GM12878 (cell line): ENCODE results near the gene KATNBL1.

ENCODE experiments used
- EZH2 ChIP-seq: IDR thresholded peaks from 2 replicates; pipeline ENCODE4 v1.6.1; 2012; ENCODE audit warnings: low read depth, mild to moderate bottlenecking, control low read depth, inconsistent platforms, low read length, borderline replicate concordance; ENCODE audit not compliant: control insufficient read depth
- HDAC6 ChIP-seq: fragments of 200-600 bp; sonication (generic); IDR thresholded peaks from one replicate; pipeline ENCODE4 v1.8.0; 2017; ENCODE audit warnings: antibody characterized with exemption; ENCODE audit not compliant: unreplicated experiment
- MYC ChIP-seq: IDR thresholded peaks from 2 replicates; pipeline ENCODE4 v1.6.1; 2011; ENCODE audit warnings: mild to moderate bottlenecking, low read length, moderate library complexity, inconsistent platforms; ENCODE audit not compliant: insufficient read depth, insufficient replicate concordance, insufficient read length, severe bottlenecking
- RFX5 ChIP-seq: IDR thresholded peaks from 2 replicates; pipeline ENCODE4 v1.6.1; 2011; ENCODE audit warnings: low read depth, low read length, improper control_type of control experiment
- TAF1 ChIP-seq: IDR thresholded peaks from 2 replicates; pipeline ENCODE4 v1.6.1; 2011; ENCODE audit warnings: mild to moderate bottlenecking, low read depth, low read length, borderline replicate concordance
- ZBED1 ChIP-seq: IDR thresholded peaks from 2 replicates; pipeline ENCODE4 v1.6.1; 2016; ENCODE audit warnings: borderline replicate concordance

DNA sequence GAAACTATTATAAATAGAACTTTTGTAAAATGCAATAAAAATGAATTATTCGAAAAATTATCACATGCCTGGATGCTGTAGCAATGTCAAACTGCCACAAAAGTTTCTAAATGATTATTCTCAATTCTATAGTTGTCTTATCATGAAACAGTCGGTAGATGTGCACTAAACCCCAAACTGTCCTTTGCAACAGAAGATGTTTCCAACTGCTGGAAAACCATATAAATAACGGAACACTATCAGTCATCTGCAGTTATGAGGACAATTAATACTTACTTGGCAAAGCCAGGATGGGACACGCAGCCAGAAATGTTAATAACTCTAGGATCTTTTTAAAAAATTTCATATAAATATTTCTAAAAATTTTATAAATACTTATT is 32.4 kb upstream of the KATNBL1 start:
- TF ChIP-seq TAF1 (no peak), ZBED1 (no peak), EZH2 (no peak), HDAC6 (no peak), MYC (no peak), RFX5 (no peak)
